HG03108 (cell line): Measurements from ENCODE around the gene RBM7.

Experiments used
- ATAC-seq: cut with Tn5 transposase; IDR thresholded peaks from one replicate; pipeline ENCODE4 v1.9.1; 2021; ENCODE audit warnings: moderate library complexity; ENCODE audit not compliant: unreplicated experiment

RBM7 gene

GRCh38 chr11:114447892-114448291 lies 47.4 kb downstream of the RBM7 start:
- ATAC-seq = no peak

- no peak for ATAC-seq
Measured at GRCh38 chr11:114448749-114449482, 48.5 kb downstream of the RBM7 start.

GRCh38 chr11:114449845-114450244 lies 49.4 kb downstream of the RBM7 start:
- no peak for ATAC-seq

GRCh38 chr11:114452399-114452798 lies 51.9 kb downstream of the RBM7 start:
- ATAC-seq = no peak
